Jurkat, Clone E6-1 (cell line): ENCODE results near the gene SYK.
A peak's percentile ranks its signal among the peaks of the same experiment; 100 is the strongest.

Experiments used
- DNase-seq: peaks from one replicate; pipeline ENCODE4 v3.0.0-alpha.2; 2011; ENCODE audit warnings: low read depth, low spot score
- H3K4me3 ChIP-seq: 2 replicates; pipeline ENCODE4 v1.5.1; 2011; ENCODE audit warnings: mild to moderate bottlenecking, low read length, control low read depth, moderate library complexity

SYK gene

DNA sequence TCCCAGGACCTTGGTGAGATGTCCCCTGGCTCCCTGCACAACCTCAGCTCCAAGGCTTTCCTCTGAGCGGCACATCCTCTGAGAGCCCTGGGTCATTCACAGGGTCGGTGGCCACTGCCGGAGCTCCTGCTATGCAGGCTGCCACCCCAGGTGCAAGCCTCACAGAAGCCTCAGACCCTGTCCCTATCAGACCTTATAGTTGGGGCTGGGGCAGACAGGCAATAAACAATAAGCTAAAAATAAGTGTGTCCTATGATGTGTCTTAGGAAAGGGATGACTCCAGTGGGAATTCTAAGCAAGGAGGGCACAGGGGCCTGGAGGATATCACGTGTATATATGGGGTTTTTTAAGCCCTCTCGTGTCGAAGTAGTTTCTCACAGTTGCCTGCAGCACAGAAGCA, 91.3 kb downstream of the SYK start:
- DNase-seq, result no peak
- no peak overlapping the region for H3K4me3 ChIP-seq

DNA sequence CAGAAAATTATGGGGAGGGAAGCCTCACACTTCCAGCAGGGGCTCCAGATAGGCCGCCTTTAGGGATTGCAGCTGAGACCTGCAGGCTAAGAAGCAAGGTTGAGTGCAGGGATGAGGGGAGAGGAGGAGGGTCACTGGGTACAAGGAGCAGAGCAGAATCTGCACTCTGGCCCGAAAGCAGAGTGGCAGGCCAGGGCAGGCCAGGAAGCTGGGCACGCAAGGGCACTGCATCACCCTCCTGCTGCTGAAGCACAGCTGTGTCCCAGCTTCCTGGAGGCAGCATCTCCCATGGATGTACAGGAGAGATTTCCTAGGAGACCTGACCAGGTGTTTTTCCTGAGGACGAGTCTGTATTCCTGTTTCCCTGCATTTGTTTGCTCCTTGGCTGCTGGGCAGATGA, 92.1 kb downstream of the SYK start:
- H3K4me3 ChIP-seq, result no peak overlapping the region
- DNase-seq, result no peak

DNA sequence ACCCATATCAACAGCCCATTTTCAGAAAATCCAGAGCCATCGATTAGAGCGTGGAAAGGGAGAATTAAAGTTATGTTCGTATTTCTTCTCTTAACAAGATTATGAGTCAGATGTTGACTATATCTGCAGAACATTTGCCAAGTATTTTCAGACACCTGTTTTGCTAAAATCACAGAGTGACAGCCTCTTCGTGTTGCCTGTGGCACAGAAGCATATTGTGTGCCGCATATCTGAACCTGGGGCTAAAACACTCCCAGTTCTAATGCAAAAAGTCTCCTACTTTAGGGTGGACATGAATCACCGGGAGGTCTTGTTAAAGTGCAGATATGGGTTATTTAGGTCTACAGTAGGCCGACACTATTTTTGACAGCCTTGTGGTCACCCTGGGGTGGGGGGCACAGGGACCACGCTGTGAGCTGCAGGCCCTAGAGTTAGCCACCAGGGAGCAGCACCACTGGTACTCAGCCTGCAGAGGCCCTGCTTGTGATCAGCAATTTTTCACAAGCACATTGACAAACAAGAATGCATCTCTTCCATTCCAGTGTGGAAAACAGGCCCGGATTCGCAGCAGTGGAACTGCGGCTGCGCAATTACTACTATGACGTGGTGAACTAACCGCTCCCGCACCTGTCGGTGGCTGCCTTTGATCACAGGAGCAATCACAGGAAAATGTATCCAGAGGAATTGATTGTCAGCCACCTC, 93.5 kb downstream of the SYK start:
- DNase-seq, result peak; percentile 14
- no peak overlapping the region for H3K4me3 ChIP-seq

DNA sequence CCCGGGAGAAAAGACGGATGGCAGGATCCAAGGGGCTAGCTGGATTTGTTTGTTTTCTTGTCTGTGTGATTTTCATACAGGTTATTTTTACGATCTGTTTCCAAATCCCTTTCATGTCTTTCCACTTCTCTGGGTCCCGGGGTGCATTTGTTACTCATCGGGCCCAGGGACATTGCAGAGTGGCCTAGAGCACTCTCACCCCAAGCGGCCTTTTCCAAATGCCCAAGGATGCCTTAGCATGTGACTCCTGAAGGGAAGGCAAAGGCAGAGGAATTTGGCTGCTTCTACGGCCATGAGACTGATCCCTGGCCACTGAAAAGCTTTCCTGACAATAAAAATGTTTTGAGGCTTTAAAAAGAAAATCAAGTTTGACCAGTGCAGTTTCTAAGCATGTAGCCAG, 94.2 kb downstream of the SYK start:
- no peak for DNase-seq

DNA sequence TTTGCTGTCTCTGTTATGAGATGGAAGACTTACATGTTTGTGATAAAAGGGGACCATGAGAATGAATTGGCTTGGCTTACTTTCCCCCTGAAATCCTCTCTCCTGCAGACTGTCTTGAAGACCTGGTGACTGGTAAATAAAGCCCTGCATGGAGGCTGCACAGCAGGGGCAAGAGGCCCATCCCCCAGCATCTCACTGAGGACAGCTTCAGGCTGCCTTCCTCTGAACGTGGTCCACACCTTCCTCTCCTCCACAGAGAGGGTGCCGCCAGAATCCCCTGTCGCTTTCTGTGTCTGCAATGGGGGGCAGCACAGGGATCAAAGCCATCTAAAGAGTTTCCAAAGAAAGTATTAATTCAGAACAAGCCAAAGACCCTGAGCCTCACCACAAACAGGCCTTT, 94.6 kb downstream of the SYK start:
- no peak for DNase-seq
- no peak overlapping the region for H3K4me3 ChIP-seq

More for the DNA sequence above, 94.2 kb downstream of the SYK start:
- H3K4me3 ChIP-seq, result no peak overlapping the region

DNA sequence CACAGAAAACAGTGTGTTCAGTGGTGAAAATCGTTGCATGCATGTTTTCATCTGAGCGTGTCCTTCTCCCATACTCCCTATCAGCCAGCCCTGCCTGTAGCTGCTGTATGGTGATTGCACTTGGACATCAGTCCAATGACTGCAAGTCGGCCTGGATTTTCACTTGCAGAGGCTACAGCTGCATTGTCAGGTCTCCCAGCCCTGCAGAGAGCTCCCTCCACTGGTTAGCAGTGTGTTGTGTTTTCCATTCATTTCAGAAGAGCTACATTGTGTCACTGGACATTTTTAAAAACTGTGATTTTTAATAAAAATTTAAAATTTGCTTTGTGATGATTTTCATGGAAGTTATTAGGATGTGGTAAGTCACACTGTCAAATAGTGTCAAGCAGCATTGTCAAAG, 96.6 kb downstream of the SYK start:
- no peak overlapping the region for H3K4me3 ChIP-seq
- DNase-seq, result no peak

DNA sequence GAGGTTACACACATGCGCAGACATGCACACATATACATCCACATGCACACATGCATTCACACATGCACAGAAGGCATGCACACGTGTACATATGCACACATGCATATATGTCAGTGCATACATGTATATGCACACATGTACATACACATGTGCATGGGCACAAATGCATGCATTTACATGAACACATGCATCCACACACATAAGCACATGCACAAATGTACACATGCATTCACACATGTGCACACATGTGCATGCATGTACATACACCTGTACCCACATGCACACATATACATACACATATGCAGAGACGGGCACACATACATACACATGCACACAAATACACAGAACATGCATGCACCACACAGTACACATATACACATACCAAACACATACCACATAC, 97.7 kb downstream of the SYK start:
- no peak for DNase-seq
- no peak overlapping the region for H3K4me3 ChIP-seq

DNA sequence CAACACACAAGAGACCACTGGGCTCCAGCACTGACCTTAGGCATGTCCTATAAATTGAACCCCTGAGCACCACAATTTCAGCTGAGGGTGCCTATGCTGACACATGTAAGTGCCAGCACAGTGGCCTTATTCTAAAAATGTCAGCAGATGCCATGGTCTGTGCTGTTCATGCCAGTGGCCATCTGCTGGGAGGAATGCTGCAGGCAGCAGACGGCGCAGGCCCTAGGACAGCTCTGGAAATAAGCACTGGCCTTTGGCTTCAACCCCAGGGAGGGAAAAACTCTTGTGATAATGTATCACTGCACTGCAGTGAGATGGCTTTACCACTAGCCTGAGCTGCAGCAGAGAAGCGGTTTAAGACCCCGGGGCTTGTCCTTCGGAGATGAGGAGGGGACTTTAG, 98.5 kb downstream of the SYK start:
- no peak overlapping the region for H3K4me3 ChIP-seq
- DNase-seq, result no peak

DNA sequence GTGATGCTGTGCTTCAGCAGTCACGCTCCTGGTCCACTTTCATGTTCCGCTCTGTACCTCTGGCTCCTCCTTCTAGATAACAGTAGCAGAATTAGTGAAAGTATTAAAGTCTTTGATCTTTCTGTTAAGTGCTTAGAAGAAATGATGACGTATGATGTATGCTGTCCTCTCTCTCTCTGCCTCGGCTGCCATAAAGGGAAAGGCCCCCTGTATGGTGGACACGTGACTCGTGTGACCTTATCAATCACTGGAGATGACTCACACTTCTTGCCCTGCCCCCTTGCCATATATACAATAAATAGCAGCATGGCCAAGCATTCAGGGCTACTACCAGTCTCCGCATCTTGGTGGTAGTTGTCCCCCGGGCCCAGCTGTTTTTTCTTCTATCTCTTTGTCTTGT, 100.3 kb downstream of the SYK start:
- no peak for DNase-seq
- H3K4me3 ChIP-seq, result no peak overlapping the region

DNA sequence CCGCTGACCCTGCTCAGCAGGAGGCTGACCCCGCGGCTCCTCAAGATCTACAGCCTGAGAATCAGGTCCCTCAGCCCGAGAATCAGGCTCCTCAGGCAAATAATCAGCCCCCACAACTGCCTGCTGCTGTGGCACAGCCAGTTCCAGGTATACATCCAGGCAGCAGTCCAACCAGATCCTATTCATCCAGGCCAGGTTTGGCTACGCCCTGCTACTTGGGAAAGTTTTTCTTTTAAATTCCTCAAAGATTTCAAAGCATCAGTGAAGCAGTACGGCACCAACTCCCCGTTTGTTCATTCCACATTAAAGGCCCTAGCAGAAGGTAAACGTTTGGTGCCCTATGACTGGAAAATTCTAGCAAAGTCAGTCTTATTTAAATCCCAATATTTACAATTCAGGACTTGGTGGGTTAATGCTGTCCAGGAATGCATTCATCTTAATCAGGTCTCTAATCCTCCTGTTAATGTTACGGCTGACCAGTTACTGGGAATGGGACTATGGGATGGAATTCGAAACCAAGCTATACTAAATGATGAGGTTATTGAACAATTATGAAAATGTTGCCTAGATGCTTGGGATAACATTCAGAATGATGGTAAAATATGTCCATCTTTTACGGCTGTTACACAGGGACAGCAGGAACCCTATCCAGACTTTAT, 102.3 kb downstream of the SYK start:
- no peak for DNase-seq
- H3K4me3 ChIP-seq, result no peak overlapping the region

DNA sequence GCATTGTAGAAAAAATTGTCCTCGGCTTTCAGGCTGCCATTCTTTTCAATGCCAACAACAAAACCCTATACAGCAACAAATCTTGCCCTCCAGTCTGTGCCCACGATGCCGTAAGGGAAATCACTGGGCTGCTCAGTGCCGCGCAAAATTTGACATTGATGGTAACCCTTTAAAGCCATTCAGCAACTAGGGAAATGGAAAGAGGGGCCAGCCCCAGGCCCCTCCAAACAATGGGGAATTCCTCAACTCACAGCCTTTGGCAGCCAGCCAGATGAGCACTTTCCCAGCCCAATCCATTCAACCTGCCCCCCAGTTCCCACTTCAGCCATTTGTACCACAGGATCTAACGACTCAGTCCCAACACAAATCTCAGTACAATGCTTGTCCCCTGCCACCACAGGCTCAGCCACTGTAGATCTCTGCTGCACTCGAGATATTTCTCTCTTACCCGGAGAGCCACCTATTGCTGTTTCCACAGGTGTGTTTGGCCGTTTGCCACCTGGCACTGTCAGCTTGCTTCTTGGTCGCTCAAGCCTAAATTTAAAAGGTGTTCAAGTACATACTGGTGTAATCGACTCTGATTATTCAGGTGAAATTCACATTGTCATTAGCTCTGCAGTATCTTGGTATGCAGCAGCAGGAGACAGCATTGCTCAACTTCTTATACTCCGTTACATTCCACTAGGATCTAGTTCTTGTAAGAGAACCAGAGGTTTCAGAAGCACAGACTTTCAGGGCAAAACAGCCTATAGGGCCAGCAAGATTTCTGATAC, 103.3 kb downstream of the SYK start:
- no peak for DNase-seq
- no peak overlapping the region for H3K4me3 ChIP-seq

DNA sequence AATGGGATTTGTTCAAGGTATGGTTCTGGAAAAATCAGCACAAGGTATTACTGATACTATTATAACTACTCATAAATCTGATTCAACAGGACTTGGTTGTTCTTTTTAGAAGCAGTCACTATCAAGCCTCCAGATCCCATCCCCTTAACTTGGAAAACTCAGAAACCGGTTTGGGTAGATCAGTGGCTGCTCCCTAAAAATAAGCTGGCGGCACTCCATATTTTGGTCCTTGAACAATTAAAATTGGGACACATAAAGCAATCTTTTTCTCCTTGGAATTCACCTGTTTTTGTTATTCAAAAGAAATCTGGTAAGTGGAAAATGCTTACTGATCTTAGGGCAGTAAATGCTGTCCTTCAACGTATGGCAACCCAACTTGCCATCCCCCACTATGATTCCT, 104.2 kb downstream of the SYK start:
- no peak for DNase-seq
- no peak overlapping the region for H3K4me3 ChIP-seq

DNA sequence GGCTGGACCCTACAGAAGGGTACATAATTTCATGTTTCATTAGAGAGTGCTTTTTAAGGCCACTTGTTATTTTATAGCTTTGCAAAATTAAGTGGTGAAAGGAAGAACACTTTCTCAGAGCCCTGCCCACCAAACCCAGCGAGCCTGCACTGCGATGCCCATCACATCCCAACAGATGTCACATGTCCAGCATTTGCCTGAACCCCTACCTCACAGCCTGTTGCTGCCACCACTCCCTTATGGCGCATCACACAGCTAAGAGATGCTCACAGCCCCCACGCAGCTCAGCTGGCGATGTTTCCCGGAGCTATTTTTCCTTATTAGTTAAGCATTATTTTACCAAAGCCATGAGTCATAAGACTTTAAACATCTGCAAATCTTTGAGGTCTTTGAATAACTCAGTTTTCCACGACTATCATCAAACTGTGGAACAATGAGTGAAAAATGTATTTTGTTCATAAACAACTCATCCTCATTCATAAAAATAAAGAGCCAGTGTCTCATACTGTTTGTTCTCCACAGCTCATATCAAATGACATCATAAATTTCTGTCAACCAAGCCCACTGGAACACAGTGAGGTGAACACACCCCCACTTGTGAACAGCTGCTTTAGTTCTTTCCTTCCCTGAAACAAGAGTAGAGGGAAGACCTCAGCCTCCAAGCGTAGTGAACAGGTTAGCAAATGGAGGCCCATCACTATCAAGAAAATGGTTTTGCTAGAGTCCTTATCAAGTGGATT, 104.9 kb downstream of the SYK start:
- DNase-seq, result no peak
- no peak overlapping the region for H3K4me3 ChIP-seq

DNA sequence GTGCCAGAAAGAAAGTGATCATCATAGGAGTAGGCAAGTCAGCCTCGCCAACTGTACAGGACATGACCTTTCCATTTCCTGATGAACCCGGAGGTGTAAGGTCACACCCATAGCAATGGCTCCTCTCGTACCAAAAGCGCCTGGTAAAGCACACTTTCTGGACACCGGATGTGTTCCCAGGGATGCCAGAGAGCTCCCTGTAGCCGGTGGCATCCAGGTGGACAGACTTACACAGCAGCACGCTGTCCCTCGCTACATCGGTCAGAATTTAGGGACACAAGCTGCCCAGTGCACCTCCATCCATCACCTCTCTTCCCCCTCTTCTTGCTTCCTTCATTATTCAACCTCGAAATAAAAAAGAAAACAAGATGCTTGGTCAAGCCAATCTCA, 105.4 kb downstream of the SYK start:
- DNase-seq, result no peak
- H3K4me3 ChIP-seq, result no peak overlapping the region

DNA sequence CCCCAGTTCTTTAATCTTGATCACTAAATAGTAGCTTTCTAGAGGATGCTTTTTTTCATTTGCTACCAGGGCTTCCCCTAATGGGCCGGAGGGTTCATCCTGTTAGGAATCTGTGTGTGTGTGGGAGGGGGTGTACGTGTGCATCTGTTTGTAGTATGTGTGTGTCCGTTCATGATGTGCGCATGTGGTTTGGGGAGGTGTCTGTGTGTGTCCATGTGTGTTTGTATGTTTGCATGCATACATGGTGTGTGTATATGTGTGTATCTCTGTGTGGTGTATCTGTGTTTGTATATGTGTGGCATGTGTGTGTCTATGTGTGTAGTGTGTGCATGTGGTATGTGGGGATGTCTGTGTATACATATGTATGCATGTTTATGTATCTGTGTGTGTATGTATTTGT, 106.2 kb downstream of the SYK start:
- no peak overlapping the region for H3K4me3 ChIP-seq
- DNase-seq, result no peak

DNA sequence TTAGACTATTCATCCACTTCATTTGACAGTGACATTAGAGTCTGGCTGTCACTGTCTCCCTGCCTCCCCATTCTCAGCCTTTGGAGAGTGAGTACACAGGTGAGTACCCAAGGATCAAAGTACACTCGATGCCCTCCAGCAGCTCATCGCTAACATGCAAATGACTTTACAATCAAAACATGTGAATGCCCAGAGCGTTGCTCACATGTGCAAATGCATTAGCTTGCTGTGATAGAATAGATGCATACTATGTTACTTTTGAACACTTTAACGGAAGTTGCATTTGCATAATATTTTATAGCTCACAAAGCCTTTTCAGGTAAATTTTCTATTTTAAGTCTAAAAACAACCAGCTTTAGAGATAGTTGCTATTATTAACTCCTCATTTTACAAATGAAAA, 107.6 kb downstream of the SYK start:
- H3K4me3 ChIP-seq, result no peak overlapping the region
- DNase-seq, result no peak

DNA sequence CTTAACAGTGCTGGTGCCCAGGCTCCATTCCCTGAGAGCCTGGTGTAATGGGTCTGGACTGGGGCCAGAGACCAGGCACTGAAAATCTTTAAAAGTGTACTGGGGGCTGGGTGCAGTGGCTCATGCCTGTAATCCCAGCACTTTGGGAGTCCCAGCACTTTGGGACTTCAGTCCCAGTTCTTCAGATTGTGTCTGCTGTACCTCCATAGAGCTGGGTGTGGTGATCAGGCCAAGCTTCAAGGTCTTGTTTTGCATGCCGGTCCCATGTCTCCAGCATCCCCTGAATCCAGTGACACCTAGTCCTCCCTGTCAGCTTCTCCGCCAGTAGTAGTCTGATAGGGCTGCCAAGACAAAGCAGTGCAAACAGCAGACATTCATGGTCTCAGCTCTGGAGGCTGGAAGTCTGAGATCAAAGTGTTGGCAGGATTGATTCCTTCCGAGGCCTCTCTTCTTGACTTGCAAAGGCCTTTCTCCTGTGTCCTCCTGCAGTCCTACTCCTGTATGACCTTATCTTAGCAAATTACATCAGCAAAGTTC, 108.2 kb downstream of the SYK start:
- DNase-seq, result no peak
- no peak overlapping the region for H3K4me3 ChIP-seq

DNA sequence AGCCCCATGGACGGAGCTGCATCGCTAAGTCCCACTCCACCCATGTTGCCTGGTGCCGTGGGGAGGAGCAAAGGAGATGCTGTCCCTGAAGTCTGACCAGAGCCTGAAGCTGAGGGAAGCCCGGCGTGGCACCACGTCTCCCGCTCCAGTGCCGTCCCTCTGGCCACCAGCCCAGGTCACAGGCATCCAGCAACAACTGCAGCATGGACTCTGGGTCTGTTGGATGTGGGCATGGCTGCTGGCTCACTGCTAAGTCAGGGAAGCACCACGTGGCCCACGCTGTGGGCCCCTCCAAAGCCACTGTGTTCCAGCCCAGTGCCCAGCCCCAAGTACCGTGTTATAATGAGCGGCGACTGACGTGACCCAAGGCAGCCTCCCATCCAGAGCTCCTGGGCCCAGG, 112.6 kb downstream of the SYK start:
- H3K4me3 ChIP-seq, result no peak overlapping the region
- no peak for DNase-seq

DNA sequence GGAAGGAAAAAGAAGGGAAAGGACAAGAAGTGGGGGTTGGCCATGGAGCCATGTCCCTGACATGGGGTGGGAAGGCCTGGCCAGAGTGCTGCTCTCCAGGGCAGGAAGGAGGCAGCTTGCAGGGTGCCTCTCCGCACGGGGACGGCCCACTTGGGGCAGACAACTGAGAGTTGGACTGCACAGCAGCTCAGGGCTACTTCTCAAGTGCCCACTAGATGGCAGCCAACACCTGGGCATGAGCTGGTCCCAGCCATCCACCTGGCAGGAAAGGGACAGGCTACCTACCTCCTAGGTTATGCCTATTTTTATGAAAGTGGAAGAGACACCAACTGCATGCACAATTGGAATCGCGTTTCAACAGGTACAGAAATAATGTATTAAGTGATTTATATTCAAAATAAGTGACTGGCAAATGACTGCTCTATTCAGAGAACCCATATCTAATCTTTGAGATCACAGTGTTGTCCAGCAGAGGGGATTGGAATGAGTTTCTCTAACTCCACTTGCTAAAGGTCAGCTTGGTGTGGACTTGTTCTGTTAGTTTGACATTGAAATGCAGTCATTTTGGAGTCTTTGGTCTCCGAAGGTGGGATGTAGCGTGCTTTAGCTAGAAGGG, 113.4 kb downstream of the SYK start:
- no peak overlapping the region for H3K4me3 ChIP-seq
- peak; percentile 88 for DNase-seq
